Progenitor cell of endocrine pancreas (in vitro differentiated cells): ENCODE measurements around the gene TMEM186. TPM values are rescaled to one million over a fixed set of nuclear protein-coding genes. Genes with fewer than 3 reads are reported as not detected.
"Not testable (repeated sequence)": the region's sequence is repeated elsewhere in the genome, so short reads cannot be mapped to it uniquely, and the experiment has no call there.

Experiments used
- DNase-seq: peaks from one replicate; pipeline ENCODE4 v3.0.0; 2021; ENCODE audit warnings: low spot score; ENCODE audit not compliant: unreplicated experiment
- H3K27ac Mint-ChIP-seq: 2 replicates; pipeline ENCODE4 v1.8.0; 2021; ENCODE audit warnings: mild to moderate bottlenecking, moderate library complexity, mixed read lengths
- H3K27me3 Mint-ChIP-seq: 2 replicates; pipeline ENCODE4 v1.8.0; 2021; ENCODE audit warnings: mixed read lengths
- H3K36me3 Mint-ChIP-seq: 2 replicates; pipeline ENCODE4 v1.8.0; 2022; ENCODE audit warnings: mixed read lengths; ENCODE audit not compliant: insufficient read depth
- H3K4me1 Mint-ChIP-seq: 2 replicates; pipeline ENCODE4 v1.8.0; 2021; ENCODE audit warnings: low read depth, mixed read lengths
- H3K4me3 Mint-ChIP-seq: 2 replicates; pipeline ENCODE4 v1.8.0; 2021; ENCODE audit warnings: low read depth, mild to moderate bottlenecking, moderate library complexity, mixed read lengths
- H3K9me3 Mint-ChIP-seq: 2 replicates; pipeline ENCODE4 v1.8.0; 2021; ENCODE audit warnings: low read depth, mixed read lengths
- total RNA-seq: library from RNA; stranded (reverse); gene quantifications from 2 replicates; pipeline ENCODE4 v1.2.1, GENCODE V29; 2021
- TF ChIP-seq, protein P1 (sequence below): fragments of 200-600 bp; sonication (generic); IDR thresholded peaks from one replicate; pipeline ENCODE4 v1.5.0; 2021; ENCODE audit warnings: antibody characterized with exemption, mild to moderate bottlenecking; ENCODE audit not compliant: unreplicated experiment

The TMEM186 gene
- total RNA-seq, 1 donor from 2014 or later, result 11.1 TPM

DNA sequence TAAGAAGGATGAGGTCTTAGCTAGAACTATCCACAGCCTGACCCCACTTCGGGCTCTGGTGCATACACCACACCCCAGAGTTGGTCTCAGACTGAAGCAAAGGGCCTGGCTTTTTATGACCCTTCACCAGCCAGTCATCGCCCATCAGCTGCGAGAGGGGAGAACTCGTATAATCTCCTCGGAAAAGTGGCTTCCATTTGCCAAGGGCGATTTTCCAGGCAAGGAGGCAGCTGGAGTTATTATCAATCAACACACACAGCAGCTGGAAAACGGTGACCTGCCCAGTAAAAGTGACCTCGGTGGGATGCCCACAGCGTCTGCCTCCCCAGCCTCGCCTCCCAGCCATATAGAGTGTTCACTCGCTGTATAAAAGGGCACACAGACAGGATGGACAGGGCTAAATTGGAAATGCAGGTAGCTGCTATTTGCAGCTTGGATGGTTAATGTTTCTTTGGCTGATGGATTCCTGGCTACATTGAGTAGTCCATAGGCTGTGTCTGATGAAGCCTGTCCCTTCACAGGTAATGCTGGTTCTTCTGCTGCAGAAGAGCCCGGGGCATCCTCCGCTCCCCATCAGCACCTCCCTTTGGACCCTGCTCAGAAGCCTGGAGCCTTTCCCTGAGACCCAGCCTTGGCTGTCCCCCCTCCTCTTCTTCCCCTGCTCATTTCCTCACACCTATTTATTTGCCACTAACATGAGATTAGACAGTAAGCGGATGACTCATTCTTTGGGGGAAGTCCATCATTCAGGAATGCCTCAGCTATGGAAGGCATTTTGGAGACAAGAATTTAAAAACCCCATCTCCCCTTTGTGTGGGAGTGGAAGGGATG, 45.7 kb downstream of the TMEM186 start:
- H3K4me1 Mint-ChIP-seq, result peaks cover 2% of the 10 kb centered on the region
- H3K27me3 Mint-ChIP-seq, result no peaks in the 10 kb centered on the region
- H3K9me3 Mint-ChIP-seq, result no peaks in the 10 kb centered on the region
- no peak overlapping the region for H3K27ac Mint-ChIP-seq
- H3K4me3 Mint-ChIP-seq, result no peak overlapping the region
- DNase-seq, result no peak
- TF ChIP-seq, protein P1, sequence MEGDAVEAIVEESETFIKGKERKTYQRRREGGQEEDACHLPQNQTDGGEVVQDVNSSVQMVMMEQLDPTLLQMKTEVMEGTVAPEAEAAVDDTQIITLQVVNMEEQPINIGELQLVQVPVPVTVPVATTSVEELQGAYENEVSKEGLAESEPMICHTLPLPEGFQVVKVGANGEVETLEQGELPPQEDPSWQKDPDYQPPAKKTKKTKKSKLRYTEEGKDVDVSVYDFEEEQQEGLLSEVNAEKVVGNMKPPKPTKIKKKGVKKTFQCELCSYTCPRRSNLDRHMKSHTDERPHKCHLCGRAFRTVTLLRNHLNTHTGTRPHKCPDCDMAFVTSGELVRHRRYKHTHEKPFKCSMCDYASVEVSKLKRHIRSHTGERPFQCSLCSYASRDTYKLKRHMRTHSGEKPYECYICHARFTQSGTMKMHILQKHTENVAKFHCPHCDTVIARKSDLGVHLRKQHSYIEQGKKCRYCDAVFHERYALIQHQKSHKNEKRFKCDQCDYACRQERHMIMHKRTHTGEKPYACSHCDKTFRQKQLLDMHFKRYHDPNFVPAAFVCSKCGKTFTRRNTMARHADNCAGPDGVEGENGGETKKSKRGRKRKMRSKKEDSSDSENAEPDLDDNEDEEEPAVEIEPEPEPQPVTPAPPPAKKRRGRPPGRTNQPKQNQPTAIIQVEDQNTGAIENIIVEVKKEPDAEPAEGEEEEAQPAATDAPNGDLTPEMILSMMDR, result no peak
- peaks cover 5% of the 10 kb centered on the region for H3K36me3 Mint-ChIP-seq

DNA sequence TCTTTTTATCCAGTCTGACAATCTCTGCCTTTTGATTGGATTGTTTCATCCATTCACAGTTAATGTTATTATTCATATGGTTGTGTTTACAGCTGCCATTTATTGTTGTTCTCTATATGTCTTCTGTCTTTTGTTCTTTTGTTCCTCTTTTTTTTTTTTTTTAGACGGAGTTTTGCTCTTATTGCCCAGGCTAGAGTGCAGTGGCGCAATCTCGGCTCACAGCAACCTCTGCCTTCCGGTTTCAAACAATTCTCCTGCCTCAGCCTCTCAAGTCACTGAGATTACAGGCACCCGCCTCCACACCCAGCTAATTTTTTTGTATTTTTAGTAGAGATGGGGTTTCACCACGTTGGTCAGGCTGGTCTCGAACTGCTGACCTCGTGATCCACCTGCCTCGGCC, 48.5 kb downstream of the TMEM186 start:
- not testable (repeated sequence) for H3K27ac Mint-ChIP-seq, H3K4me1 Mint-ChIP-seq, H3K27me3 Mint-ChIP-seq, DNase-seq, H3K36me3 Mint-ChIP-seq, H3K4me3 Mint-ChIP-seq, H3K9me3 Mint-ChIP-seq

Other genes with a start within 250 kb of the TMEM186 start
- gene TMEM114, start 207.1 kb downstream of the TMEM186 start, total RNA-seq, result 1.8 TPM in 2 replicates
- gene METTL22, start 175.9 kb downstream of the TMEM186 start, total RNA-seq, result 55.4 and 56.5 TPM in 2 replicates
- 24.7 and 26.7 TPM in 2 replicates for gene ABAT, start 123.0 kb downstream of the TMEM186 start, total RNA-seq
- 26.5 and 30.3 TPM in 2 replicates for gene PMM2, start 200 bp upstream of the TMEM186 start, total RNA-seq
- gene CARHSP1, start 71.4 kb upstream of the TMEM186 start, total RNA-seq, result 117 and 122 TPM in 2 replicates
- not detected in 2 replicates for gene LITAFD, start 84.7 kb upstream of the TMEM186 start, total RNA-seq
- gene USP7, start 166.3 kb upstream of the TMEM186 start, total RNA-seq, result 159 and 171 TPM in 2 replicates